ENCODE results near the gene HIGD1A.

GRCh38 chr3:42829628-42830436 lies 25.5 kb upstream of the HIGD1A start:
- TF ChIP-seq CTCF (IDR thresholded peaks at IDR 0.05), result no peak
- no peak for TF ChIP-seq ELF1 (IDR thresholded peaks at IDR 0.05)
- TF ChIP-seq REST (IDR thresholded peaks at IDR 0.05; ENCODE audit: low read depth, low read length), result no peak
- TF ChIP-seq RXRA (IDR thresholded peaks at IDR 0.05; ENCODE audit: borderline replicate concordance, low read depth), result no peak
- no peak for TF ChIP-seq YY1 (IDR thresholded peaks at IDR 0.05; ENCODE audit: low read depth)
- no peak for TF ChIP-seq GATA2 (CRISPR knock-in tag; IDR thresholded peaks at IDR 0.05)
- TF ChIP-seq MAX (IDR thresholded peaks at IDR 0.05; ENCODE audit: low read depth), result no peak
- no peak for TF ChIP-seq POLR2AphosphoS5 (IDR thresholded peaks at IDR 0.05; ENCODE audit: low read depth, low read length)
- TF ChIP-seq NFIC (IDR thresholded peaks at IDR 0.05; ENCODE audit: borderline replicate concordance), result no peak
- no peak for TF ChIP-seq SIN3A (IDR thresholded peaks at IDR 0.05; ENCODE audit: borderline replicate concordance, low read depth, low read length)
- no peak for TF ChIP-seq TCF12 (IDR thresholded peaks at IDR 0.05)
- TF ChIP-seq TAF1 (IDR thresholded peaks at IDR 0.05; ENCODE audit: borderline replicate concordance, low read depth, low read length), result no peak
- TF ChIP-seq JUND (IDR thresholded peaks at IDR 0.05), result no peak
- TF ChIP-seq NRF1 (IDR thresholded peaks at IDR 0.05; ENCODE audit: low read depth, low read length), result no peak

All from SK-N-SH (cell line).